GM18907 (cell line): ENCODE results near the gene GOLGA5.
"Not testable (repeated sequence)": the region's sequence is repeated elsewhere in the genome, so short reads cannot be mapped to it uniquely, and the experiment has no call there.

ENCODE experiments used
- ATAC-seq: cut with Tn5 transposase; IDR thresholded peaks from one replicate; pipeline ENCODE4 v1.9.1; 2021; ENCODE audit warnings: mild to moderate bottlenecking, moderate library complexity; ENCODE audit not compliant: unreplicated experiment

GOLGA5 gene, protein sequence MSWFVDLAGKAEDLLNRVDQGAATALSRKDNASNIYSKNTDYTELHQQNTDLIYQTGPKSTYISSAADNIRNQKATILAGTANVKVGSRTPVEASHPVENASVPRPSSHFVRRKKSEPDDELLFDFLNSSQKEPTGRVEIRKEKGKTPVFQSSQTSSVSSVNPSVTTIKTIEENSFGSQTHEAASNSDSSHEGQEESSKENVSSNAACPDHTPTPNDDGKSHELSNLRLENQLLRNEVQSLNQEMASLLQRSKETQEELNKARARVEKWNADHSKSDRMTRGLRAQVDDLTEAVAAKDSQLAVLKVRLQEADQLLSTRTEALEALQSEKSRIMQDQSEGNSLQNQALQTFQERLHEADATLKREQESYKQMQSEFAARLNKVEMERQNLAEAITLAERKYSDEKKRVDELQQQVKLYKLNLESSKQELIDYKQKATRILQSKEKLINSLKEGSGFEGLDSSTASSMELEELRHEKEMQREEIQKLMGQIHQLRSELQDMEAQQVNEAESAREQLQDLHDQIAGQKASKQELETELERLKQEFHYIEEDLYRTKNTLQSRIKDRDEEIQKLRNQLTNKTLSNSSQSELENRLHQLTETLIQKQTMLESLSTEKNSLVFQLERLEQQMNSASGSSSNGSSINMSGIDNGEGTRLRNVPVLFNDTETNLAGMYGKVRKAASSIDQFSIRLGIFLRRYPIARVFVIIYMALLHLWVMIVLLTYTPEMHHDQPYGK

DNA sequence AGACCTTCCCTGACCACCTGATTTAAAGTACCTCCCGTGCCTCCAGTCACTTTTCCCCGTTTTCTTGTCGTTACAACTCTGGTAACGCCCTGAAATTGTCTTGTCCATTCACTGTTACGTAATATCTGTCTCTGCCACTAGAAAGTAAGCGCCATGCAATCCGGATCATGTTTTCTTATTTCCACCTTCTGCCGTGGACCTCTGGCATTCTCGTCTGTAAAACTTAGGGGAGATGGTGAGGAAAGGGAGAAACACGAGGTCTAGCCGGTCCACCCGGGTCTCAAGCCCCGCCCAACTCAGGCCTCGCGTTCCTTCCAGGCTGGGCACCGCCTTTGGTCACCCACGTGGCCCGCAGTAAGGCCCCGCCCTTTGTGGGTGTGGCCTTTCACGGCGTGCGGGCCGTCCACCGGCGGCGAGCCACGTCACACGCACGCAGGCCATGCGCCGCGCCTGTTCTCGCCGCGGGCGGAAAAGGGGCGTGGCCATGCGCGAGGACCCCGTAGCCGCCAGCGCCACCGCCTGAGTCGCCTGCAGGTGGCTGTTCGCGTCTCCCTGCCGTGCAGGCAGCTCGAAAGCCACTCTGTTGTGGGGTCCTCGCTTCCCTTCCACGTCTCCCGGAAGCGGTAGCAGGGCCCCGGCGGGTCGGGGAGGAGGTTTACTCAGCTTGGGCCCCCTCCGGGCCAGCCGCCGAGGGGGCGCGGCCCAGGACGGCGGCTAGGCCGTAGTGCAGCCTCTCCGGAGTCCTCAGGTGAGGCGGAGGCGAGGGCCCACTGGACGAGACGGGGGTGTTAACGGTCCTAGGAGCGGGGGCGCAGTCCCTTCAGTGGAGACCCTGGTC is at the start of gene GOLGA5:
GOLGA5 (plus strand) TSS at position 597 of the 838 bp plus-strand sequence. CDS start 3,133 bp downstream, outside the sequence.
- ATAC-seq, result peak; percentile 95

DNA sequence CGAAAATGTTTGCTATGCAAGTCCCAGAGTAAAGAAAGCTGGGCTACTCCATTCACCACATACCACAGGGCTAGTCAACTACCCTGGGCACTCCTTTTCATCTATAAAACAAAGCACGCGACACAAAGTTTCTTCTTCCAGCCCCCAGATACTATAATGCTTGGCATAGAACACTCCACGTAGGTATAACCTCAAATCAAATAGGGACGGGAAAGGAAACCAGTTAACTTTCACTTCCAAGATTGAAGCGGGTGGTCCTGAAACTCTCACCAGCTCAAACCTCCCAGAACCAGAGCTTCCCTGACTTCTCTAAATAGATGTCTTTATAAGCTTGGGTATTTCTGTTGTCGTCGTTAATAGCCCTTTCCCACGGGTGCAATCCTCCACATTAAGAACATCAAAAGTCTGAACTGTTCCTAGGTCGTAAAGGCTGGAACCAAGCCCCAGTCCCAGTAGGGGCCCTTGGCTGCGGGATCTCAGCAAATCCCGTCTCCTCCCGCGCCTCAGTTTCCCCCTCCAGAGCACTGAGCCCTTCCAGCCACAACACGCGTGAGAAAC is 46.3 kb upstream of the GOLGA5 start:
- no peak for ATAC-seq

DNA sequence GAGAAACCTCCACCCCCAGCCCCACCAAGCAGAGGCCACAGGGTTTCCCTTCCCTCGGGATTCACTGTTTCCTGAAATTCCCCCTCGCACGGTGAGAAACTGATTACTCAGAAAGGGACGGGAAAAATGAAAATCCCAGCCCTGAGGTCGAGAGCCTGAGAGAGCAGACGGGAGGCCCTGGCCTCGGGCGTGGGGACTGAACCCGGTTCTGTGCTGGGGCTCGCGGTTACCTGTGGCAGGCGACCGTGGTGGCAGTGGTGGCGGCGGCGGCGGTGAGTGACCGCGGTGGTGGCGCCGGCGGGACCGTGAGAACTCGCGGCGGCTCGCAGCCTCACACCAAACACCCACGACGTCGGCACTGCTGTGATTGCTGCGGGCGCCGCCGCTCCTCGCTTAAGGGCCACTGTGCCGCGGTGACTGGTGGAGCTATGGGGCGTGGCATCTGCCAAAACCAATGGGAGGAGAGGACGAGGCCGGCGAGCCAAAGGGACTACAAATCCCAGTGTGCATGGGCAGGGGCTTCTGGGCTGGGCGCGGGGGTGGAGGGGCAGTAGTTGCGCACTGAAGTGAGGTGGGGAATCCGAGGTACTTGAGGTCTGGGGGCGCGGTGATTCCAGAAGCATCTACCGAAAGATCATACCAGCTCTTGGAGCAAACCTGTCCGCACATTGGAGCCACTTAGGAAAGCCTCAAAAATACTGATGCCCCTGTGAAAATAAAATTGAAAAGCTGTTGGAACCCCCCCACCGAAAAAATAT is 45.7 kb upstream of the GOLGA5 start, which contains the start of gene LGMN:
LGMN (minus strand) TSS at position 369 of the 758 bp plus-strand sequence. CDS start 15,841 bp downstream, outside the sequence.
- ATAC-seq, result peak; percentile 75

- ATAC-seq, result not testable (repeated sequence)
These were observed 43.8 kb upstream of the GOLGA5 start for GRCh38 chr14:92750222-92750728.

- no peak for ATAC-seq
These were observed 43.1 kb upstream of the GOLGA5 start for GRCh38 chr14:92750994-92751400.

DNA sequence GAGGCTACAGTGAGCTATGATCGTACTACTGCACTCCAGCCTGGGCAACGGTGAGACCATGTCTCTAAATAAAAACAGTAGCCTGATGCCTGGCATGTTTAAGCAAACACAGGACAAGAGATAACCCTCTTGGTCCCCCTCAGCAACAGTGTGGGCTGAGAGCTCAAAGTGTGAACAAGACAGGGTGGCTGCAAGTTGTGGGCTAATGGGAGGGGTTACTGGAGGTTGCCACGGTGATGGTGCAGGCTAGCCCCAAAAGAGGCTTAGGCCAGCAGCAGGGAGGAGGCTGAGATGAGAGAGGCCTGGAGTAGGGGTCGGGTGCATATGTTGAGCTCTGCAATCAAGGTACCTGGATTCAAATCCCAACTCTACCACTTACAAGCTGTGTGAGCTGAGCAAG is 42.3 kb upstream of the GOLGA5 start:
- no peak for ATAC-seq

DNA sequence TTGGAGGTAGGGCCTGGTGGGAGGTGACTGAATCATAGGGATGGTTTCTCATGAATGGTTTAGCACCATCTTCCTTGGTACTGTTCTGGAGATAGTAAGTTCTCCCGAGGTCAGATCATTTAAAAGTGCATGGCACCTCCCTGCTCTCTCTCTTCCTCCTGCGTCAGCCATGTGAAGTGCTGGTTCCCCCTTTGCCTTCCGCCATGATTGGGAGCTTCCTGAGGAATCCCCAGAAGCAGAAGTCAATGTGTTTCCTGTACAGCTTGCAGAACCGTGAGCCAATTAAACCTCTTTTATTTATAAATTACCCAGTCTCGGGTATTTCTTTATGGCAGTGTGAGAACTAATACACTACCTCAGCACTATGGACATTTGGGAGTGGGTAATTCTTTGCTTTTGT is 40.9 kb upstream of the GOLGA5 start:
- ATAC-seq, result no peak

- ATAC-seq, result no peak
These were observed 39.1 kb upstream of the GOLGA5 start for GRCh38 chr14:92754966-92755365.

DNA sequence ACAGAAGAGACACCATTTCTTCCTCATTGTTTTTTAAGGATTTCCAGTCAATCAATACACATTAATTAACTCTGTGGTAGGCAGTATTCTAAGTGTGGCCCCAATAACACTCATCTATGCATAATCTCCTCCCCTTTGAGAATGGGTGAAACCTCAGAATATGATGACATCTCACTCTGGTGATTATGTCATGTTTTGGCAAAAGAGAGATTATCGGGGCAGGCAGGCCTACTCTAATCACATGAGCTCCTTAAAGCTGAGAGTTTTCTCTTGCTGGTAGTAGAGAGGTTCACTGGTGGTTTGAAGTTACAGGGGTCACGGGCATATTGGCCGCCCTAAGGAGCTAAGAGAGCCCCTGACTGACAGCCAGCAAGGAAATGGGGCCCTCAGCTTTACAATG is 38.6 kb upstream of the GOLGA5 start:
- ATAC-seq, result no peak

DNA sequence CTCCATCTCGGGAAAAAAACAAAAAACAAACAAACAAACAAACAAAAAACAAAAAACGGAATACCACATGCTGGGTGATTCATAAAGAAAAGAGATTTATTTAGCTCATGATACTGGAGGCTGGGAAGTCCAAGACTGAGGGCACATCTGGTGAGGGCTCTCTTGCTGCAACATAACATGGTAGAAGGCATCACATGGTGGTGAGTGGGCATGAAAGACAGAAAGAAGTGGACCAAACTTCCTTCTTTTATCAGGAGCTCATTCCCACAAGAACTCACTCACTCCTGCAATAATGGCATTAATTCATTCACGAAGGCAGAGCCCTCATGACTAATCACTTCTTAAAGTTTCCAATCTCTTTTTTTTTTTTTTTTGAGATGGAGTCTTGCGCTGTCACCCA is 37.7 kb upstream of the GOLGA5 start:
- no peak for ATAC-seq

GRCh38 chr14:92759300-92759678 is 34.8 kb upstream of the GOLGA5 start:
- ATAC-seq, result peak; percentile 45

GRCh38 chr14:92759679-92760523 is 34.2 kb upstream of the GOLGA5 start:
- peak; percentile 38 for ATAC-seq

DNA sequence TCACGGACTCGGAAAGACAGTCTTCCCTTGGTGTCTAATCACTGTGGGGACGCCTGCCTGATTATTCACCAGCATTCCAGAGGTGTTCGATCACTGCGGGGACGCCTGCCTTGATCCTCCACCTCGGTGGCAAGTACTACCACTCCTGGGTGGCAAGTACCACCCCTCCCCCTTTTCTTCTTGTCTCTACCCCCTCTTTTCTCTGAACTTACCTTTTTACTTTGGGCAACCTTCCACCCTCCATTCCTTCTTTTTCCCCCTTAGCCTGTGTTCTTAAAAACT is 33.6 kb upstream of the GOLGA5 start:
- ATAC-seq, result no peak

- not testable (repeated sequence) for ATAC-seq
These were observed 30.2 kb upstream of the GOLGA5 start for GRCh38 chr14:92763666-92764631.

DNA sequence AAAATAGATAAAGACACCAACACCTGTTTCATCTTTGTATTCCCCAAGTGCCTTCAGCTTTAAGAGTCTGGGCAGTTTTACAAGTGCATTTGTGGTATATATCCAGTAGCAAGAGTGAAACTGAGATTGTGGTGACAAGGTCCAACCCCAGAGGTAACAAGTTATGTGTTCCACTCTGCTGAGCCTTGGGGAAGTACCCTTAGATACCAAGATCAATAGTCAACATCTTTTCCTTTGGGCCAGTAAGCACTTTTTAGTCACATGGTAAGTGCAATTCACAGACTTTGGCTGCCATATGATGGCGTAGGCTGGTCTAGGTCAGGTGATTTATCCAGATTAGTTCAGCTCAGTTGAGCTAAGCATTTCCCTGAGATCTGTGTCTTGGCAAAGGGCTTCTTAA is 25.9 kb upstream of the GOLGA5 start:
- peak; percentile 95 for ATAC-seq

GRCh38 chr14:92768795-92769194 is 25.3 kb upstream of the GOLGA5 start:
- no peak for ATAC-seq

DNA sequence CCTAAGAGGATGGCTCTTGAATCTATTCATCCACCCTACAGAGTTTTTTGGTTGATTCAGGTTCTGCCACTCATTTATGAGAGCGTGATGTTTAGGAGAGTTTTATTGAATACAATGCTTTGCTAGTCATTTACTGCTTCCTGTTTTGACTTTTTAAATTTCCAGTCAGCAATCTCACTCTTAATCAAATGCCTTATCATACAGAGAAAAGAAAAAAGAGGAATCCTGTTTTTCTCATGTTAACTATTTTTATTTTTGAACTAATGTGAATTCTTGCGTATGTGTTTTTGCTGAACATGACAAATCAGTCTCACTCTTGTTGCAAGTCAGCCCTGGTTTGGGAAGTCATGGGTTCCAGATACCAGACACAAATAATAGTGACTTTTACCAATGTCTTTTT is 23.6 kb upstream of the GOLGA5 start:
- ATAC-seq, result no peak

GRCh38 chr14:92774572-92774971 is 19.5 kb upstream of the GOLGA5 start:
- no peak for ATAC-seq
